K562 (cell line): ENCODE measurements around the gene GPATCH3. TPM values are rescaled to one million over a fixed set of nuclear protein-coding genes. Genes with fewer than 3 reads are reported as not detected.

Experiments
- ATAC-seq: fragments of 200-7000 bp; cut with Tn5 transposase; 3 replicates; pipeline ENCODE4 v1.9.1; 2020; ENCODE audit warnings: moderate library complexity
- BruUV-seq: library from RNA; stranded (reverse); fragments of 400-500 nt; replicated peaks from 2 replicates; lab custom pipeline; 2021; lab: Mats Ljungman, UMichigan
- CTCF ChIA-PET: fragments of 300-600 bp; formaldehyde crosslinking; extraction: SDS; loops from one replicate; lab custom pipeline; 2021; ENCODE audit warnings: low intra/inter-chr PET ratio; lab: Yijun Ruan, JAX
- POLR2A ChIA-PET: fragments of 300-600, 350-650 bp; sonication (Branson Sonifier 250); formaldehyde crosslinking; extraction: SDS; loops from one replicate; lab custom pipeline; 2021; ENCODE audit warnings: antibody characterized with exemption, inconsistent platforms; lab: Yijun Ruan, JAX
- DNase-seq, 4 experiments: peaks; one replicate each; pipeline versions ENCODE4 v3.0.0 to v3.0.0-alpha.2; 2011 to 2018; ENCODE audit warnings: low spot score in 3 of 4, mixed read lengths in 3 of 4; ENCODE audit errors: extremely low read depth in 1 of 4
- FAIRE-seq: peaks from 2 replicates; lab custom pipeline; 2011; peaks lifted over from hg19 to GRCh38; lab: Jason Lieb, UNC
- H2AFZ ChIP-seq: 2 replicates; pipeline ENCODE4 v1.6.0; 2011; ENCODE audit warnings: low read depth, low read length, control low read depth, inconsistent platforms
- H3K27ac ChIP-seq: fragments of 200-600 bp; 3 replicates; pipeline ENCODE4 v1.8.0; 2011; ENCODE audit warnings: low read depth, mild to moderate bottlenecking, control low read depth, inconsistent platforms, low read length, moderate library complexity, mixed read lengths; ENCODE audit errors: extremely low read depth
- H3K27me3 ChIP-seq, 2 experiments: fragments of 300-600 bp in 1 of 2; 2 replicates in 1 of 2; 3 replicates in 1 of 2; pipeline versions ENCODE4 v1.6.0 to v1.8.0; 2011; ENCODE audit warnings: inconsistent platforms in 2 of 2, low read length in 2 of 2, mild to moderate bottlenecking in 1 of 2, mixed read lengths in 1 of 2, moderate library complexity in 1 of 2; ENCODE audit not compliant: control insufficient read depth in 2 of 2, insufficient read depth in 2 of 2
- H3K36me3 ChIP-seq: fragments of 300-600 bp; 3 replicates; pipeline ENCODE4 v1.8.0; 2011; ENCODE audit warnings: mild to moderate bottlenecking, low read length, inconsistent platforms; ENCODE audit not compliant: control insufficient read depth, insufficient read depth
- H3K4me1 ChIP-seq, 2 experiments: fragments of 200-600 bp in 1 of 2; replicated peaks in 1 of 2; 2 replicates in 1 of 2; 3 replicates in 1 of 2; pipeline versions ENCODE4 v1.5.1 to v1.8.0; 2011; ENCODE audit warnings: inconsistent platforms in 2 of 2, low read length in 2 of 2, mild to moderate bottlenecking in 1 of 2, mixed read lengths in 1 of 2, moderate library complexity in 1 of 2; ENCODE audit not compliant: control insufficient read depth in 2 of 2, insufficient read depth in 2 of 2
- H3K4me2 ChIP-seq: 2 replicates; pipeline ENCODE4 v1.6.1; 2011; ENCODE audit warnings: low read length, control low read depth, inconsistent platforms, mixed read lengths; ENCODE audit not compliant: insufficient read depth
- H3K4me3 ChIP-seq: fragments of 200-600 bp; sonication (generic), shearing (Covaris generic); 2 replicates; pipeline ENCODE4 v1.5.1; 2016; ENCODE audit warnings: control low read depth, inconsistent platforms
- H3K79me2 ChIP-seq: fragments of 200-600 bp; 3 replicates; pipeline ENCODE4 v1.8.0; 2011; ENCODE audit warnings: low read length, inconsistent platforms; ENCODE audit not compliant: control insufficient read depth, insufficient read depth
- H3K9ac ChIP-seq, 2 experiments: 2 replicates each; pipeline versions ENCODE4 v1.6.0 to v1.6.1; 2011; ENCODE audit warnings: low read depth in 2 of 2, low read length in 2 of 2, control low read depth in 1 of 2, inconsistent platforms in 1 of 2, mild to moderate bottlenecking in 1 of 2, mixed read lengths in 1 of 2; ENCODE audit not compliant: insufficient read depth in 1 of 2
- H3K9me1 ChIP-seq: one replicate; pipeline ENCODE4 v1.6.0; 2011; ENCODE audit warnings: inconsistent platforms, mild to moderate bottlenecking, low read length, moderate library complexity; ENCODE audit not compliant: control insufficient read depth, insufficient read depth
- H3K9me3 ChIP-seq: replicated peaks from 2 replicates; pipeline ENCODE4 v1.5.1; 2011; ENCODE audit warnings: low read depth, low read length, inconsistent platforms; ENCODE audit not compliant: control insufficient read depth, insufficient read depth
- H4K20me1 ChIP-seq: replicated peaks from 2 replicates; pipeline ENCODE4 v1.6.1; 2011; ENCODE audit warnings: low read length, inconsistent platforms, mixed read lengths; ENCODE audit not compliant: control insufficient read depth, insufficient read depth
- ARID4B ChIP-seq: sonication (generic); formaldehyde crosslinking; IDR thresholded peaks from 2 replicates; pipeline ENCODE4 v1.8.0; 2022; ENCODE audit warnings: mild to moderate bottlenecking, missing genetic modification reagents
- CEBPG ChIP-seq, 3 experiments: fragments of 200-800 bp in 1 of 3; sonication (Bioruptor generic) in 1 of 3; sonication (generic) in 1 of 3; formaldehyde crosslinking in 1 of 3; IDR thresholded peaks in 2 of 3; conservative IDR thresholded peaks in 1 of 3; 2 replicates each; pipeline versions ENCODE4 v1.6.1 to v1.8.0; 2016 to 2022; ENCODE audit warnings: missing compliant biosample characterization in 2 of 3, missing genetic modification characterization in 2 of 3, mild to moderate bottlenecking in 1 of 3, missing genetic modification reagents in 1 of 3
- KLF6 ChIP-seq: fragments of 250-450 bp; sonication (Bioruptor Pico); IDR thresholded peaks from 2 replicates; pipeline ENCODE4 v1.4.0; 2020; ENCODE audit warnings: mild to moderate bottlenecking, moderate library complexity, borderline replicate concordance
- YY1 ChIP-seq, 3 experiments: IDR thresholded peaks; 2 replicates each; pipeline ENCODE4 v1.6.1; 2011; ENCODE audit warnings: low read length in 2 of 3, mild to moderate bottlenecking in 2 of 3, moderate library complexity in 2 of 3, borderline replicate concordance in 1 of 3, control low read depth in 1 of 3, low read depth in 1 of 3; ENCODE audit not compliant: insufficient read depth in 3 of 3, insufficient replicate concordance in 2 of 3, control insufficient read depth in 1 of 3, insufficient read length in 1 of 3; ENCODE audit errors: extremely low read depth in 1 of 3
- WGBS: fragments of 100-300 bp; shearing (Covaris generic); methylation state at CpG from one replicate; pipeline ENCODE4 v1.1.6; 2016; ENCODE audit warnings: low coverage, mixed read lengths; ENCODE audit not compliant: insufficient coverage; ENCODE audit errors: missing lambda C conversion rate; 5-methylcytosine and 5-hydroxymethylcytosine counted together
- in situ Hi-C: fragments of 300-500 bp; cut with MboI; formaldehyde crosslinking; loops from 4 replicates; pipeline ENCODE4 v1.15.0; 2018; ENCODE audit warnings: inconsistent platforms, mixed read lengths
- intact Hi-C: fragments of 100-400 bp; cut with micrococcal nuclease; formaldehyde crosslinking; loops from 2 replicates; pipeline ENCODE4 v1.14.2; 2022
- polyA plus RNA-seq, 8 experiments: library from polyadenylated mRNA; depleted of rRNA in 4 of 8; stranded (reverse) in 5 of 8; unstranded in 3 of 8; fragments of >200 nt; fragmentation: Nextera tagmentation in 2 of 8; fragmentation: Illumina TruSeq in 1 of 8; extraction: Ambion mirVana in 2 of 8; extraction: Trizol in 1 of 8; gene quantifications; 2 replicates each; pipeline versions ENCODE4 v1.2.1 to v1.2.3, GENCODE V29; 2011 to 2014; ENCODE audit warnings: inconsistent platforms in 1 of 8, missing spikeins in 1 of 8
- total RNA-seq, 7 experiments: library from RNA; depleted of rRNA in 6 of 7; stranded (reverse); fragments of >200 nt in 6 of 7; fragmentation: Illumina TruSeq in 2 of 7; extraction: Trizol in 2 of 7; gene quantifications; 2 replicates each; pipeline versions ENCODE4 v1.2.1 to v1.2.3, GENCODE V29; 2011 to 2021; ENCODE audit warnings: low replicate concordance in 1 of 7

GPATCH3 gene
- total and polyA plus RNA-seq, 9 of the 15 experiments (the other 6 are each of a cell fraction or from before 2014, with no cell fraction given): 1.6 to 23.0 (median 13.3) TPM

- in situ Hi-C loops: no loop called here
- intact Hi-C loops: no loop called here
- peaks cover 77% of the 10 kb centered on the region for H3K36me3 ChIP-seq
- H3K9me1 ChIP-seq: no peaks in the 10 kb centered on the region
- 88% methylated on average over 3 of the region's 3 CpGs for WGBS
- ATAC-seq (no peak), FAIRE-seq (no peak), DNase-seq (no peak)
- H3K27ac ChIP-seq: no peak overlapping the region
- ChIA-PET CTCF (no interaction called here), POLR2A (no interaction called here)
- H2AFZ ChIP-seq: no peak overlapping the region
- H3K4me2 ChIP-seq: no peak overlapping the region
- BruUV-seq: no TSS peak
- no peaks in the 10 kb centered on the region for H3K27me3 ChIP-seq
- H3K9ac ChIP-seq: no peak overlapping the region
- H3K79me2 ChIP-seq: peaks cover 58% of the 10 kb centered on the region
- no peak overlapping the region for H3K4me3 ChIP-seq
- no peak for TF ChIP-seq ARID4B (CRISPR knock-in tag)
- TF ChIP-seq CEBPG (CRISPR knock-in tag; IDR thresholded peaks at IDR 0.05): no peak
- no peak for TF ChIP-seq CEBPG (tag; conservative IDR thresholded peaks at IDR 0.05 in 1 of 2, IDR thresholded peaks at IDR 0.05 in 1 of 2)
- no peak for TF ChIP-seq YY1 (IDR thresholded peaks at IDR 0.05; ENCODE audit: borderline replicate concordance in 1 of 3, control insufficient read depth in 1 of 3, extremely low read depth in 1 of 3, insufficient read depth in 3 of 3, insufficient read length in 1 of 3, insufficient replicate concordance in 2 of 3, low read depth in 1 of 3, low read length in 2 of 3)
- TF ChIP-seq KLF6 (CRISPR knock-in tag): no peak
- H4K20me1 ChIP-seq: no peaks in the 10 kb centered on the region
- H3K4me1 ChIP-seq: no peaks in the 10 kb centered on the region; a peak in 1 of 5 replicates
- H3K9me3 ChIP-seq: no peaks in the 10 kb centered on the region
Measured at GRCh38 chr1:26932531-26932930, 32.3 kb upstream of the GPATCH3 start.
